Activated naive CD4-positive, alpha-beta T cell treated with anti-CD3 and anti-CD28 coated beads, Interleukin-2, amount 50 U/mL, for 16 hours (primary cell): Measurements from ENCODE around the gene SERINC5.
"Not testable (repeated sequence)": the region's sequence is repeated elsewhere in the genome, so short reads cannot be mapped to it uniquely, and the experiment has no call there.

Experiments used
- DNase-seq: peaks from one replicate; pipeline ENCODE4 v3.0.0-alpha.2; 2020

Gene SERINC5

DNA sequence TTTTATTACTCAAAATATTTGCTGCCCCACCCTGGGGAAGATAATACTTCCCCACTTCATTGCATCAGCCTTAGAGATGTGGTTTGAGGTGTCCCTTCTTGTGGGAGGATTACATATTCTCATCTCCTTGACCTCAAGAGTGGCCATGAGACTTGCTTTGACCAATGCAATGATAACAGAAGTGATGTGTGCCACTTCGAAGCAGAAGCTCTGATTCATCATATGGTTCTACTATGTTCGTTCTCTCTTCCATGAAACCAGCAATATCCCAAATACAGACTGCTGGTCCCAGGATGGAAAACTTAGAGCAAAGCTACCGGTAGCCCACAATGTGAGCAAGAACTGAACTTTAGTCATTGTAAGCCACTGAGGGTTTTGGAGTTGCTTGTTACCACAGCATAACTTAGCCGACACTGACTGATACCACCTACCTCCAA, 128.7 kb downstream of the SERINC5 start:
- no peak for DNase-seq

DNA sequence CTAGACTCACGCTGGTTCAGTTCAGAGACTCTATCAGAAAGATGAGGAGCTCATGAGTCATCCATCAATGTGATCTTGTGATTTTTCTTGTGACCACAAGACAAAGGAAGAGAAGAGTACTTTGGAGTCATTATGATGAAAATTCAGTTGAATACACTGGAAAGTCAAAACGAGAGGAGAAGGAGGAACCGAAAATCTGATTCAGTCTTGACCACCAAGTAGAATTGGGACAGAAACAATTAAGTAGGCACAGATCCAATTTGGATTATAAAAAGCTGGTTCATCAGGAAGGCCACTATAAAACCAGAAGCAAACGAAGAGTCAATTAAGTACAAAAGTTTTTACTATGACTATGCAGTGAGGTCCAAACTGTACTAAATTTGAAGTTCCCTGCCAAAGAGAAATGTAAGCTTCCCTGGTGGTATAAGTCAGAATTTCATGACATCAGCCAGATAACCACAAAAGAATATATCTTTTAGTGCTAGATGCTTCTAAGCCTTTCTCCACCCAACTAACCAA, 129.8 kb downstream of the SERINC5 start:
- no peak for DNase-seq

DNA sequence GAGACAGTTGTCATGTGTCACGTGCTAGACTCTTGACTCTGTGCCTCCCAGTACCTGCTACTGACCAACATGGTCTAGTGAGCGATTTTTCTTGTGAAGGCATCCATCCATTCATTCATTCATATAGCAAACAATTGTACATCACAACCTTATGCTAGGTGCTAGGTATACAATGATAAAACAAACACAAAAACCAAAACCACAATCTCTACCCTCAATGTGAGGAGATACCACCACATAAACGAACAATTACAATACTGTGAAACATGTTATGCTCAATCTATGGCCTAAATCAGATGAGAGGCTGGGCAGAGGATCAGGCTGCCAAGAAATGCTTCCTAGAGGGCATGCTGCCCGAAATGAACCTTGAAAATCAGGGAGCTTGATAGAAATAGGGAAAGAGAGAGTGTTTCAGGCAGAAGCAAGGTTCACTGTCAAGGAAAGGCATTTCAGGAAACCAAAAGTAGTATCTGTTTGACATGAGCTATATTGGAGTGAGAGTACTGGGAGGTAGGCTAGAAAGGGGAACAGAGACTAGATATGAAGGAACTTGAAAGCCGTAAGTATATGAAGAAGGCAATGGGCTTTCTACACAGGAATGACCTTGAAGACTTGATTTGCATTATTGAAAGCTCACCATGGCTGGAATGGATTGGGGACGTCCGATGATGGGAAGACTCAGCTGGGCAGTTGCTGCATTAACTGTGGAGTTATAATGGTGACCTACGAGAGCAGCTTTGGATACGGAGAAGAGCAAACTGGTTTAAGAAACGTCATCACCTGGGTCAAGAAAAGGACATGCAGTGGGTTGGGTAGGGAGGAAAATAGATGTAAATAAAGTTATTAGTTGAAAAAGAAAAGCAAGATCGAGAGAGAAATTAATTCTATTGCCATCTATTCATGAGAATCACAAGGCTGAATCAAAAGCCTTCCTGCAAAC, 130.6 kb downstream of the SERINC5 start:
- no peak for DNase-seq

DNA sequence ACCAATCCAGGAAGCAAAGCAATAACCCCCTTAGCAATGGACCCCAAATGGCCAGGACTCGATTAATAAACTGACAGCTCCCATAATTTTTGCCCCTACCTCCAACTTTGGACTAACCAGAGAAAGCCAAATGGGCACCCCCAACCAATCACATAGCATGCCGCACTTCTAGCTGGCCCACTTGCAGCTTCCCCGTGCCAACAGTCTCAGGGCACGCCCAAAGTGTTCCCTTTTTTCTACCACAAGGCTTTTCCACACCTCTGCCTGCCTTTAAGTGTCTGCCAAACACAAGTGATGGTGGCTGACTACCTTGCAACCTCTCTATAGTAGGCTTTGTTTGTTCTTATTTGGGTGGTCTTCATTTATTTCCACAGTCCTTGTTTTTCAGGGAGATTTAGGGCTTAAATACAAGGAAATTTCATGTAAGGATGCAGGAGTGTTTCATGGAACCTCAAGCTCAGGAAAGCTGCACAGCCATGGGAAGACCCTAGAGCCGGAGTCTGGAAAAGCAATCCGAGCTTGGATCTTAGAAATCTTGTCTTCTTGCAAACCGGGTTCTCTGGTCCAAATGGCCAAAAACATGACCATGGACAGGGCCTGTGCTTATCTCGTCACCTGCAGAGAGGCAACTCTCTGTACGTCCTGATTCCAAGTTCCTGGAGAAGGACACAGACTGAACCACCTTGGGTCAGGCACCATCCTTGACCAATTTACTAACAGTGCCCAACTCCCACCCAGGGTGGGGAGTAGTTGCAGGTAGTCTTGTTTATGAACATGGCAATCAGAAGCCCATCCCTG, 131.5 kb downstream of the SERINC5 start:
- no peak for DNase-seq

DNA sequence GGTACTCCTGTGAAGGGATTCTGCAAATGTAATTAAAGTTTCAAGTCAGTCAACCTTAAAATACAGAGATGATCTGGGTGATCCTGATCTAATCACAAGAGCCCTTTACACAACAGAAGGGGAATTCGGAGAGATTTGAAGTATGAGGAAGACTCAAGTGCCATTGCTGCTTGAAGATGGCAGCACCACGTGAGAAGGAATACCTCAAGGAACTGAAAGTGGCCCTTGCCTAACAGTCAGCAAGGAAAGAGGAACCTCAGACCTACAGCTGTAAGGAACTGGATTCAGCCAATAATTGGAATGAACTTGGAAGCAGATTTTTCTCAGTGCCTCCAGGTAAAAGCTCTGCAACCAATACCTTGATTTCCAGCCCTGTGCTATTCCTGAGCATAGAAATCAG, 133.3 kb downstream of the SERINC5 start:
- no peak for DNase-seq

DNA sequence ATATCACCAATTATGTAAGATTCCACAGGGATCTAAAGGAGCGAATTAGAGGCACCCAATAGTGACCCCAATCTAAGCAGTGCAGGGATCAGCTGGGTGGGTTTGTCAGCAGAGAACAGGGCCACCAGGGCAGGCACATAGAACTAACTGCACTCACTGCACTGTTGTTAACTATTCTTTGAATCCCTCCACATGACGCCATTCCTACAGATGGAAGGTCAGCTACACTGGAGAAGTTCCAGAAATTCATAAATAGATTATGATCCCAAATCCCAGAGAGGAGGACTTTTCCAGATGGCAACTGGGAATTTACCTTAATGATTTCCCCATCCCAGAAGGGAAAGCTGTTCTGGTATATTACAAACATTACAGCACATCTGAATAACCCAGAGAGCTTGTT, 136.5 kb downstream of the SERINC5 start:
- no peak for DNase-seq

DNA sequence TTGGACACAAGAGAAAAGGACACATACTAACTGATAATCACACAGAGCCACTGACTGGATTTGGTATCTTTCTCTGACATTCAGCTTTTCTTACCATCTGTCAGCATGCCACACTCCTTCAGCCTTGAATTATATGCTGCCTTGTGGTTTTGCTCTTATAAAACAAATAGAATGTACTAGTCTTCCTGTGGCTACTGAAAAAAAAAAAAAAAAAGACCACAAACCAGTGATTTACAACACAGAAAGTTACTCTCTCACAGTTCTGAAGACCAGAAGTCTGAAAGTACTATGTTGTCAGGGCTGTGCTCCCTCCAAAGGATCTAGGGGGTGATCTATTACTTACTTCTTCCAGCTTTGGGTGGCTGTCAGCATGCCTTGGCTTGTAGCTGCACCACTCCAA, 138.4 kb downstream of the SERINC5 start:
- DNase-seq, result no peak

DNA sequence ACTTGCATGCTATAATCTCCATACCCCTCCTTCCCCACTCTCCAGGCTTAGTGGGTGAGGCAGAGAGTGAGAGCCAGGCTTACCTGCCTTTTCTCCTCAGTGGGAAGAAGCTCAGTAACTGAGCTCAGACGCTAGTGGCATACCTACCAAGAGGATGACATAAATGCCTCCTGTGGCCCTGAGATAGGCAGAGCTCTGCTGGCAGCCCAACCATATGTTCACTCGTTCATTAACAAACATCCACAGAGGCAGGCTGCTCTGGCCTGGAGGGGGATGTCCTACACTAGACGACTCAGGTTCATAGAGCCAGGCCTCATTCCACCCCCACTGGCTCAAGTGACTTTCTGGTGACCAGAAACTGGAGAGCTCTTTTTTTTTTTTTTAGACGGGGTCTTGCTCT, 139.4 kb downstream of the SERINC5 start:
- DNase-seq, result no peak

DNA sequence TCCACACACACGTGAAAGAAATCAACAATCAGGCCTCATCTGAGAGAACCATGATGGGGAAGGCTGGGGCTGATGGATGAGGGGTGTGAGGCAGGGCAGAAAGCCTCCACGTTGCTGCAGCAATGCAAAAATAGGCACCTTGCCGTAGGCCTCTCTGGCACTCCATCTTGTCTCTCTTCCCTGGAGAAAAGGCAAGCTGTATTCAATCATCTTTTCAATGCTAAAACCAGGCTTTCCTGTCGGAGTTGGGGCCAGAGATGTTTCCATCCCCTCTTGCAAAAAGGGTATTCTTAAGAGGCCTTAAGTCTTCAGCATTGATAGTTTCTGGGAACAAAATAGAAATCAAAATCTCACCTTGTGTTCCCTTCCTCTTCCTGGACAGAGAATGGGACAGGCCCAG, 139.8 kb downstream of the SERINC5 start:
- no peak for DNase-seq

DNA sequence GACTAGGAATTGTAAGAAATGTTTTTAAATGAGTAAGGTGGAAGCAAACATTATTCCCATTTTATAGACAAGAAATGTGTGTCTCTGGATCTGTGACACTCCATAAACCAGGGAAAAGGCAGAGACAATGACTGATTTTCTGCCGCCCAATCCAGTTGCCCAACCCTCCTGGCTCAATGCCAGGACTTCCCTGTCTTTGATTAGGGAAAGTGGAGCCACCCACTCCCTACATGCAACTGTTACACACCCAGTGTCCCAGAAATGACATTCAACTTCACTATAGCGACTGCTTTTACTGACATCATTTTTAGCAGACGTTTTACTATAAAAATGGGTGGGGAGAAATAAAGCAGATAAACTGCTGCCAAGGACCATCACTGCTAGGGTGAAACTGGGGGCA, 141.0 kb downstream of the SERINC5 start:
- no peak for DNase-seq

DNA sequence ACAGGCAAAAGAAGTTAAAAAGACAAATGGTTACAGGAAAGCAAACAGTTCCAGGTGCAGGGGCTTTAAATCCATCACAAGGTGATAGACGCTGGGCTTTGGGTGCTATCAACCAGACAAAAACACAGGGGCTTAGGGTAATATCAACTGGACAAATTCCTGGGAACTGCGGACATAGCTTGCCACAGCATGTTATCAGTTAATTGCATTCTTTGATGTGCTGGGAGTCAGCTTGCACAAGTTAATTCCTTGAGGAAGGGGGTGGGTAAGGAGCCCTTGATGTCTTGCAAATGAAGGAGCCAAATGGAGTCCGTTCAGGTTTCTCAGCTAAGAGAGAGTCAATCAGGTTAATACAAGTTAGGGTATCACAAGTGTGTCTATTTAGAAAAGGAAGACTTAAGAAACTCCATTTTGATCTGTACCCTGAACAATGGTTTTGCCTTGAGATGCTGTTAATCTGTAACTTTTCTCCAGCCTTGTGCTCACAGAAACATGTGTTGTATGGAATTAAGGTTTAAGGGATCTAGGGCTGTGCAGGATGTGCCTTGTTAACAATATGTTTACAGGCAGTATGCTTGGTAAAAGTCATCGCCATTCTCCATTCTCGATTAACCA, 144.4 kb downstream of the SERINC5 start:
- not testable (repeated sequence) for DNase-seq

DNA sequence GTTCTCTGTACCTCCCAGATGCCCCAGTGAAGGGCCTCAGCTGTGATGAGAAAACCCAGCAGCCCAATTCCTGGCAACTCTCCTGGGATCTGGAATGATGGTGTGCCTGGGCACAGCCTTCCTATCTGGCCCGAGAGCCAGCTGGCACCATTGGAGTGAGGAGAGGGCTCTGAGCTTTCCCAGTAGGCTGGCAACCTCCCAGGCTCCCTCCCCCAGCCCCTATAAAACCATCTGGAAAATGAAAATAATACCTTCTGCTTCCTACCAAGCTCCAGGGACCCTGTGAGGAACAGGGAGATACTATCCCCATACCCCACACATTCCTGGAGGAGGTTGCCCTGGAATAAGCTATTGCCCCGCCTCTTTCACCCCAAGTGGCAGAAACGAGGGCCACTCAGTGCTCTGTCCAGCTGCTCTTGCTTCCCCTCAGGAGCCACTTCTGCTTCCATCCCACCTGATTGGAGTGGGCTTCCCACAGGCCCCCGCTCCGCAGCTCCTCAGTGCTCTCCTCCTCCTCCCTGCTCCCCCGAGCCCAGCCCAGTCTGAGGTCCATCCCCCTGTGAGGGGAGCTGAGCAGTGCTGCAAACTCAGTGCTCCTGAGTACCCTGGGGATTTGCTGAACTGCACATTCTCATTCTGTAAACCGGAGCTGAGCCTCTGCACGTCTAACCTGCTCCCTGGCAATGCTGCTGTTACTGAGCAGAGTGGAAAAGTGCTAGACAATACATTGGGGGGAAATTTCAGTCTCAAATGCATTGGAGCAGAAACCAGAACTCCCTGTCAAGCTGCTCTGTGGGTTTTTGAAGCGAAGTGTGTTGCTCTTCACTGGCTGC, 146.0 kb downstream of the SERINC5 start:
- DNase-seq, result no peak

DNA sequence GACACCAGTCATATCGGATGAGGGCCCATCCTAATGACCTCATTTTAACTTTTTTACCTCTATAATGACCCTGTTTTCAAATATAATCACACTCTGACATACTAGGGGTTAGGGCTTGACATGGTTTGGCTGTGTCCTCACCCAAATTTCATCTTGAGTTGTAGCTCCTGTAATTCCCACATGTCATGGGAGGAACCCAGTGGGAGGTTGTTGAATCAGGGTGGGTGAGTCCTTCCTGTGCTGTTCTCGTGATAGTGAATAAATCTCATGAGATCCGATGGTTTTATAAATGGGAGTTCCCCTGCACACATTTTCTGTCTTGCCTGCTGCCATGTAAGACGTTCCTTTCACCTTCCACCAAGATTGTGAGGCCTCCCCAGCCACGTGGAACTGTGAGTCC, 148.9 kb downstream of the SERINC5 start:
- DNase-seq, result no peak

DNA sequence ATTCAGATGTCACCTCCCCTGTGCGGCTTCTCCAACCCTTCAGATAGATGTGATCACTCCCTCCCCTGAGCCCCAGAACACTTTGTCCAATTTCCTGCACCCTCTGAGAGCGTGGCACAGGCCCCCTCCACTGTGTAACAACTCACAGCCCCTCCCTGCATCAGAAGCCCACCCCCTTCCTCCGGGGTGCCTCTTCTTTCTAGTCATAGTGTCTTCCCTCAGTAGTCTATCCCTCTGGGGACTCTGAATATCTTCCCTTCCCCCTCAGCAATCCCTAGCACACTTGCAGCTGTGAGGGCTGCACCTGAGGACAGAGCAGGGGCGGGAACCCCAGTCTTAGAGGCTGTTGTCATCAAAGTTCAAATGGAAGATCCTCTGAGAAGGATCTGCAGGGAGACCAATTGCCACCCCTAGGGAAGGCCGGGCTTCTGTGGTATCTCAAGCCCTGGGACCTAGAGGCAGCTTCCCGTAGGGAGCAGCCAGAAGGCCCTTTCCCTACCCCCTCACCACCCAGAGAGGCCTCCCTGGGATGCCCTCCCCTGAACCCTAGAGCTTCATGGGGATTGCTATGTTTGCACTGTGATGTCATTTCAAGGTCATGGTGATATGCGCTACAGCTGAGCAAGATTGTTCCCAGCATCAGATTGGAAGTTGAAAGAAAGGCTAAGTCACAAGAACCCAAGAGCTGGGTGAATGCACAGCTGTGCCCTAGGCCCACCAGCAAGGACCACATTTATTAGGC, 150.0 kb downstream of the SERINC5 start:
- no peak for DNase-seq

DNA sequence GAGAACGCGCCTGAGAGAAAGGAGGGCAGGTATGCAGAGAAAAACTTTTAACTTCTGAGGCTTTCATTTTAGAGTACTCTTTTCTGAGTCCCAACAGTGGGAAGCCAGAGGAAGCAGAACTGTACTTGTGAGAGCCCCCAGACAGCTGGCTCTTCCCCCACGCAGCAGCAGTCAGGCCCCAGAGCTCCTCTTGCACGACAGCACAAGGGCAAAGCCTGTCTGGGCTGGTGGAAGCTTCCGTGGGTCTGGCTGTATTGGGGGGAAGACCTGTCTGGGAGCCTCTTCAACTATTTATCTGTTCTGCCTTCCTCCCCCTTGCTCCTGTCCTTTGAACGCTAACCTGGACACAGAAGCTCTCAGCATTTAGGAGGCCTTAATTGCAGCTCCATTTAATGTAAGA, 152.5 kb downstream of the SERINC5 start:
- DNase-seq, result no peak

DNA sequence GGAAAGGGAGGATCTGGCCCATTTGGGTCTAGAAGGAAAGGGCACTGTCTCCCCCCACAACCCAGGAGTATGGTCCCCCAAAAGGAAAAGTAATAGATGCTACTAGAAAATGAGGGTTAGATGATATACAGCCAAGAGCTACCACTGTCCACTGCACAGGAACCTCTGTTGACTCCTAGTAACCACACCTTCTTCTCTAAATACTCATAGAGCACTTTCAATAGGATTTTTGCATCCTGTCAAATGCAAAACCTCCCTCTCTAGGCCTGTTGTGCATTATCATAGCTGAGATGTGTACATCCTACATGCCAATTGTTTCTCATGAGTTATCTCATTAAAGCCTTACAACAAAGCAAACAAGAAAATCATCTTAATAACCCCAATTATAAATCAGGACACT, 153.9 kb downstream of the SERINC5 start:
- DNase-seq, result no peak

DNA sequence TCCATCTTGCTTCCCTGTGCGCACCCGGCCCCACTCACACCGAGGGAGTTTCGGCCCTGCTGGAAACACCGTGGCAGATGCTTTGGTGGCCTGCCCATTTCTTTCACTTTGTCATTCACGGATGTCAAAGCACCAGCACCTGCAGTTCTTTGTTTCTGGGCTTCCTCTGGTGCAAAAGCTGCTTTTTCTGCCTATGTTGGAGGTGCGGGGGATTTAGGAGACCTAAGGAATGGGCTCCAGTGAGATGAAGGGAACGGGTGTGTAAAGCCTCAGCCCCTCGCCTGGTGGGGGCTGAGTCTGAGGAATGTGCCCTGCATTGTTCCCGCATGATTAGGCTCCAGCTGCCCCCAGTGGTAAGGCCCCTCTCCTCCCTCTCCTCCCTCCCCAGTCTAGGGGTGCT, 158.4 kb downstream of the SERINC5 start:
- no peak for DNase-seq

DNA sequence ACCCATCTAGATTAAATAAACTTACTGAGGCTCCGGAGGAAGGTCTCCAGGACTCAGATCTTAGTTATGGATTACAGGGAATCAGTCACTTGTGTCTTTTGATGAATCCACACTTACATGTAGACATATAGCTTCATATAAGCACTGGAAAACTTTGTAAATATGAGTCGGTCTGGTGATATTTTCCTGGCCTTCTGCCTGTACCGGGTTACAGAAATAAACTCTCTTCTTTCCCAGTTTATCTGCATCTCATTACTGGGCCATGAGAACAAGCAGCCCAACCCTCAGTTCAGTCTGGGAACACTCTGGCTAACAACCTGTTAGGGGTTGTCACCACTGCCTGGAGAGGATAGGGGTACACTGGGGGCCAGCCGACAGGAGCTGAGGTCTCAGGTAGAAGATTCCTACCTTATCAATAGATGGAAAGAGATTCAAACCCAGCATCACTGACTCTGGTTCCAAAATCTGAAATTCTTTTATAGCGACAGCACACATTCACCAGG, 161.6 kb downstream of the SERINC5 start:
- no peak for DNase-seq

DNA sequence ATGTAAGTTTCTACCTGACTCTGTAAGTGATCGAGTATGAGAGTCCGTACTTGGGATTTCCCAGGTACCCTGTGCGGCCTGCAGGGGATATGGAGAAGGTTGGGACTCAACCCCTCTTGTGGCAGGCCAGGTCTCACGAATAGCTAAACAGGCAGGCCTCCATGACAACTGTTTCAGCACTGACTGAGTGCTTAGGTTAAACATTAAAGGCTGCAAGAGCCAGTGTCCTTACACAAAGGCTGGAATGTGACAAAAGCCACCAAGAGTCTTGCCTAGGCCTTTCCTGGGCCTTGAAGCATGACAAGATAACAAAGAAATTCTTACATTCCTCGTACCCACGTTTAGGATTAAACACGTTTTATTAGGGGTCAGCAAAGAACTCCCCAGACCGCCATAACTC, 162.1 kb downstream of the SERINC5 start:
- no peak for DNase-seq

DNA sequence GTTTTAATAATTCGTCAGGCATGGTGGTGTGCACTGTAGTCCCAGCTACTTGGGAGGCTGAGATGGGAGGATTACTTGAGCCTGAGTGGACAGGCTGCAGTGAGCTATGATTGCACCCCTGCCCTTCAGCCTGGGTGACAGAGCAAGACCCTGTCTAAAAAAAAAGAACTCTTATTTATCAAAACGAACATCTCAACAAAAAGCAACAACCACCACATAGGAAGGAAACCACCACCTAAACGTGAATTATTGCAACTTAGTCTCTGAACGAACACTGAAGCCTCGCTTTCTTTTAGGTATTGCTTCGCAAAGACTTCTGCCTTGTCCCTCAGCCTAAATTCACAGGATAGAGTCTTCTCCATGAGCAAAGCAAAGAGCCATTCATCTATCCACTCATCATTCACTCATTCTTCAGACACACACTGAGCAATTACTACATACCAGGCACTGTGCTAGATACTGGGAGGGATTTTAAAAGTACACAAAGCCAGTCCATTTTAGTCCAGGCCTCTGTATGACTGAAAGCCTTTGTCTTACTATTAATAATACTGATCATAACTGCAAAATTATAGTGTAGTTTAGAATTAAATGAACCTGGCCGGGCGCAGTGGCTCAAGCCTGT, 163.3 kb downstream of the SERINC5 start:
- no peak for DNase-seq

DNA sequence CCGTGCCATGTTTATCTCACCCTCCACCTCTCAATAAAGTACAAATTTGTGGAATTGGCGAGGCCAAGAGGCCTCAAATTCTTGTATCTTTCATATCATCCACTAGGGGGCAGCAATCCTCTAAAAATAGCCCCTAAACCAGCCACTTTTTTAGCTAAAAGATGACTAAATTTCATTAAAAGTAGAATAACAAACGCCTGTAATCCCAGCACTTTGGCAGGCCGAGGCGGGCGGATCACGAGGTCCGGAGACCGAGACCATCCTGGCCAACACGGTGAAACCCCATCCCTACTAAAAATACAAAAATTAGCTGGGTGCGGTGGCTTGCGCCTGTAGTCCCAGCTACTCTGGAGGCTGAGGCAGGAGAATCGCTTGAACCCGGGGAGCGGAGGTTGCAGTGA, 164.1 kb downstream of the SERINC5 start:
- DNase-seq, result not testable (repeated sequence)
